Activated CD8-positive, alpha-beta memory T cell treated with anti-CD3 and anti-CD28 coated beads, Interleukin-2, amount 50 U/mL, for 48 hours (primary cell): ENCODE measurements around the gene PLP1.
"Not testable (repeated sequence)": the region's sequence is repeated elsewhere in the genome, so short reads cannot be mapped to it uniquely, and the experiment has no call there.

Experiments
- DNase-seq: peaks from one replicate; pipeline ENCODE4 v3.0.0-alpha.2; 2020

PLP1 gene

GRCh38 chrX:103776546-103776945, at the start of gene PLP1:
PLP1 (plus strand) TSS chrX:103776840; CDS start chrX:103776996, 156 bp downstream.
- no peak for DNase-seq

GRCh38 chrX:103727115-103727514, 49.5 kb upstream of the PLP1 start:
- no peak for DNase-seq

- DNase-seq: no peak
Observed at GRCh38 chrX:103729015-103729414, 47.6 kb upstream of the PLP1 start.

- no peak for DNase-seq
Observed at GRCh38 chrX:103730147-103730795, 46.4 kb upstream of the PLP1 start.

- DNase-seq: no peak
Observed at GRCh38 chrX:103730796-103731493, 45.7 kb upstream of the PLP1 start.

GRCh38 chrX:103733017-103733416, 43.6 kb upstream of the PLP1 start:
- DNase-seq: no peak

GRCh38 chrX:103734125-103734760, 42.4 kb upstream of the PLP1 start:
- no peak for DNase-seq

- no peak for DNase-seq
Observed at GRCh38 chrX:103737696-103738095, 38.9 kb upstream of the PLP1 start.

- no peak for DNase-seq
Observed at GRCh38 chrX:103739421-103739820, 37.2 kb upstream of the PLP1 start.

- no peak for DNase-seq
Observed at GRCh38 chrX:103741879-103742278, 34.8 kb upstream of the PLP1 start.

- no peak for DNase-seq
Observed at GRCh38 chrX:103742339-103742738, 34.3 kb upstream of the PLP1 start.

- no peak for DNase-seq
Observed at GRCh38 chrX:103747163-103747562, 29.5 kb upstream of the PLP1 start.

GRCh38 chrX:103754401-103754800, 22.2 kb upstream of the PLP1 start:
- no peak for DNase-seq

GRCh38 chrX:103756736-103757135, 19.9 kb upstream of the PLP1 start:
- DNase-seq: no peak

GRCh38 chrX:103758555-103758954, 18.1 kb upstream of the PLP1 start:
- DNase-seq: no peak

GRCh38 chrX:103763541-103763940, 13.1 kb upstream of the PLP1 start:
- not testable (repeated sequence) for DNase-seq

GRCh38 chrX:103766813-103767555, 9.7 kb upstream of the PLP1 start:
- not testable (repeated sequence) for DNase-seq

- no peak for DNase-seq
Observed at GRCh38 chrX:103773445-103773844, 3.2 kb upstream of the PLP1 start.

- no peak for DNase-seq
Observed at GRCh38 chrX:103774070-103774642, 2.5 kb upstream of the PLP1 start.

- DNase-seq: no peak
Observed at GRCh38 chrX:103779141-103779789, 2.6 kb downstream of the PLP1 start.

- DNase-seq: no peak
Observed at GRCh38 chrX:103780336-103781061, 3.9 kb downstream of the PLP1 start.

GRCh38 chrX:103781062-103781402, 4.4 kb downstream of the PLP1 start:
- no peak for DNase-seq
